ENCODE results near the gene MAP10. TPM values are rescaled to one million over a fixed set of nuclear protein-coding genes. Genes with fewer than 3 reads are reported as not detected.

Gene MAP10
- total RNA-seq, 2 experiments from 2014 or later: 1.3 to 1.5 TPM

DNA sequence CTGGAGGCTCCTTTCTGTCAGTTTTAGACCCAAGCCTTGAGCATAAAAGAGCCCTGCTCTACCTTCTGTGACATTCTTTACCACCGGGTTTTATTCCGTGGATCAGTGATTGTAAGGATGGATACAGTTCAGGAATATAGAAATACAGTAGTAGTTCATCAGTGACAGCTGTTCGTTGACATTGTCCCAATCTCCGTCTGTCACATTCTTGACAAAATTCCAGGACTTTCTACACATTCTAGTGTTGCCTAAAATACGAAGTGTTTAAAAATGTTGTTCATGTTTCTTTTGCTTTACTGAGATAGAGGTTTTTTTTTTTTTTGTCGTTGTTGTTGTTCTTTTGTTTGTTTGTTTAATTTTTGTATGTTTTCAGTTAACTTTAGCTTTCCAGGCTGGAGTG, 29.9 kb downstream of the MAP10 start:
- TF ChIP-seq, protein P1, sequence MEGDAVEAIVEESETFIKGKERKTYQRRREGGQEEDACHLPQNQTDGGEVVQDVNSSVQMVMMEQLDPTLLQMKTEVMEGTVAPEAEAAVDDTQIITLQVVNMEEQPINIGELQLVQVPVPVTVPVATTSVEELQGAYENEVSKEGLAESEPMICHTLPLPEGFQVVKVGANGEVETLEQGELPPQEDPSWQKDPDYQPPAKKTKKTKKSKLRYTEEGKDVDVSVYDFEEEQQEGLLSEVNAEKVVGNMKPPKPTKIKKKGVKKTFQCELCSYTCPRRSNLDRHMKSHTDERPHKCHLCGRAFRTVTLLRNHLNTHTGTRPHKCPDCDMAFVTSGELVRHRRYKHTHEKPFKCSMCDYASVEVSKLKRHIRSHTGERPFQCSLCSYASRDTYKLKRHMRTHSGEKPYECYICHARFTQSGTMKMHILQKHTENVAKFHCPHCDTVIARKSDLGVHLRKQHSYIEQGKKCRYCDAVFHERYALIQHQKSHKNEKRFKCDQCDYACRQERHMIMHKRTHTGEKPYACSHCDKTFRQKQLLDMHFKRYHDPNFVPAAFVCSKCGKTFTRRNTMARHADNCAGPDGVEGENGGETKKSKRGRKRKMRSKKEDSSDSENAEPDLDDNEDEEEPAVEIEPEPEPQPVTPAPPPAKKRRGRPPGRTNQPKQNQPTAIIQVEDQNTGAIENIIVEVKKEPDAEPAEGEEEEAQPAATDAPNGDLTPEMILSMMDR (IDR thresholded peaks at IDR 0.05): no peak
- Mint-ChIP-seq H3K27me3 (peaks cover 10% of the 10 kb centered on the region), H3K9me3 (peaks cover 1% of the 10 kb centered on the region), H3K4me3 (no peak overlapping the region), H3K36me3 (ENCODE audit: low read depth) (no peaks in the 10 kb centered on the region), H3K27ac (no peak overlapping the region), H3K4me1 (ENCODE audit: low read depth) (no peaks in the 10 kb centered on the region)
- ATAC-seq: no peak
- no peak for DNase-seq
- CTCF ChIA-PET: no interaction called here
- POLR2A ChIA-PET: no interaction called here
- intact Hi-C loops (cut with micrococcal nuclease): no loop called here

DNA sequence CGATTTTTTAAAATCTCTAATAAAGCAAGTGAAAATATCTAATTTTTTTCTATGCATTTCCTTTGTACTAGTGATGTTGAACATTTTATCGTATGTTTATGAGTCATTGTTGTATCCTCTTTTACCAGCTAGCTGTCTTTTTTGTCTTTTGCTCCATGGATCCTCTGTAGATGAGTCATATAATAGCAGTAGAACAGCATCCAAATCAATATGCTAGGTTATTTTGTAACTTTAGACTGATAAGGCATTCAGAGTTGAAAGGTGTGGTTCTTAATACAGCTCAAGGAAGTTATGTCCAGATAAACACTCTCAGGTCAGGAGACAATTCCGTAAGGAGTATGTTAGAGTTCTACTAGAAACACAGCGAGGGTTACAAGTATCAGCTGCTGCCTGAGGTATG, 31.9 kb downstream of the MAP10 start:
- Mint-ChIP-seq H3K4me1 (ENCODE audit: low read depth) (no peaks in the 10 kb centered on the region), H3K9me3 (peaks cover 5% of the 10 kb centered on the region), H3K4me3 (no peak overlapping the region), H3K36me3 (ENCODE audit: low read depth) (no peaks in the 10 kb centered on the region), H3K27ac (no peak overlapping the region), H3K27me3 (peaks cover 6% of the 10 kb centered on the region)
- intact Hi-C loops (cut with micrococcal nuclease): no loop called here
- ATAC-seq (no peak), DNase-seq (no peak)
- ChIA-PET POLR2A (no interaction called here), CTCF (no interaction called here)
- TF ChIP-seq, protein P1 (IDR thresholded peaks at IDR 0.05): no peak

DNA sequence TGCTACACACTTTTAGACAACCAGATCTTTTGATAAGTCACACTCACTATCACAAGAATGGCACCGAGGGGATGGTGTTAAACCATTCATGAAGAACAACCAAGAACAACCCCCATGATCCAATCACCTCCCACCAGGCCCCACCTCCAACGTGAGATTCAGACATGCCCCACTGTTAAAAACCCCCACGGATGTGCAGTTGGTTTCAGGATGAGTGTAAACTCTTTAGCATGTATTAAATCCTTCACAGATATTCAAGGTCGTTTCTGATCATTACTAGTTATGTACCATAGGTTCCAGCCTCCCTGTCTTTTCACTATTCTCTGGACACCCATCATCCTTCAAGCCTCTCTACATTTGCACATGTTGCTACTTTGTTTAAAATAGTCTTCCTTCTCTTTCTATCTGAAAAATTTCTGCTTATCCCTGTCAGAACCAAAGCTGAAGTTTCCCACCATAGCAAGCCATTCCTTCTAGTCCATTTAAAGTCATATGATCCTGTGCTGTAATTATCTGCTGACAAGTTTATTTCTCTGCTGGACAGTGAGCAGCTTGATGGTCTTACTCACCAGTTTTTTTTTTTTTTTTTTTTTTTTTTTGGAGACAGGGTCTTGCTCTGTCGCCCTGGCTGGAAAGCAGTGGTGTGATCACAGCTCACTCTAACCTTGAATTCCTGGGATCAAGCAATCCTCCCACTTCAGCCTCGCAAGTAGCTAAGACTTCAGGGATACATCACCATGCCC, 36.8 kb downstream of the MAP10 start:
- Mint-ChIP-seq H3K36me3 (ENCODE audit: low read depth) (no peaks in the 10 kb centered on the region), H3K9me3 (peaks cover 5% of the 10 kb centered on the region), H3K4me1 (ENCODE audit: low read depth) (no peaks in the 10 kb centered on the region), H3K27me3 (no peaks in the 10 kb centered on the region), H3K4me3 (no peak overlapping the region), H3K27ac (no peak overlapping the region)
- ChIA-PET POLR2A (no interaction called here), CTCF (no interaction called here)
- ATAC-seq (no peak), DNase-seq (peak; percentile 13)
- TF ChIP-seq, protein P1 (IDR thresholded peaks at IDR 0.05): no peak
- intact Hi-C loops (cut with micrococcal nuclease): no loop called here

DNA sequence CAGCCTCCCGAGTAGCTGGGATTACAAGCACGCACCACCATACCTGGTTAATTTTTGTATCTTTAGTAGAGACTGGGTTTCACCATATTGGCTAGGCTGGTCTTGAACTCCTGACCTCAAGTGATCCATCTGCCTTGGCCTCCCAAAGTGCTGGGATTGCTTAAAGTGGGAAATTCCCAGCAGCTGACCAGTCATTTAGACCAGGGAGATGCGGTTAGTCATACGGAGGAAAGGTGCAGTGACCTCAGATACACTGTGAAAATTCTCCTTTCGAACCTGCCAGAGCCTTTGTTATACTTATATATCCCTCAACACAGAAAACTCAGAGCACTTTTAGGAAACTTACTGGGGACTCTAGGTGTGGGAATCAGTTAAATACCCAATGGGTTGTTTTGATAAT, 39.6 kb downstream of the MAP10 start:
- Mint-ChIP-seq H3K36me3 (ENCODE audit: low read depth) (no peaks in the 10 kb centered on the region), H3K27me3 (no peaks in the 10 kb centered on the region), H3K4me1 (ENCODE audit: low read depth) (no peaks in the 10 kb centered on the region), H3K4me3 (no peak overlapping the region), H3K27ac (no peak overlapping the region), H3K9me3 (peaks cover 5% of the 10 kb centered on the region)
- ChIA-PET CTCF (no interaction called here), POLR2A (no interaction called here)
- intact Hi-C loops (cut with micrococcal nuclease): no loop called here
- TF ChIP-seq, protein P1 (IDR thresholded peaks at IDR 0.05): no peak
- no peak for DNase-seq
- ATAC-seq: no peak

DNA sequence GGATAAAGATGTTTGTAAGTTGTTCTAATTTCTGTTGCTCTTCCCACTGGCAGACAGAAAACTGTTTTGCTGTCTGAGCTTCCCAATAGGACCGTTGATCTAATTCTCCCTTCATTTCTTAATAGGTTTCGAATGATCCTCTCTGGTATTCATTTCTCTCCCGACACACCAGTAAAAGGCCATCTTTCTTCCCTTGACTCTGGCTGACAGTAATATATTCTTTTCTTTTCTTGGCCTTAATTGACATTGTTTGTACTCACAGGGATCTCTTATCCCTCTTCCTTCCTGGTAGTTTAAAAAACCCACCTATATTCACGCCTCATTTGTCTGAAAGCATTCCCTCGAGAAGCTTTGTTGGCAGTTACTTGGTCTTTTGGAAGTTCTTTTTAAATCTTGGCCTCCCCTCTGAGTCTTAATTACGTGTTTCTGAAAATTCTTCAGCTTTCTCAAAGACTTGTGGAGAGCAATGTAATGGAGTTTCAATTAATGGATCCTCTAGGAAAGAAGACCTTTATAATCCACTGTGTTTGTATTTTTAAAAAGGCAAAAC, 40.3 kb downstream of the MAP10 start:
- no peak overlapping the region for H3K4me3 Mint-ChIP-seq
- ATAC-seq (no peak), DNase-seq (no peak)
- intact Hi-C loops (cut with micrococcal nuclease): no loop called here
- H3K4me1 Mint-ChIP-seq (ENCODE audit: low read depth): no peaks in the 10 kb centered on the region
- TF ChIP-seq, protein P1 (IDR thresholded peaks at IDR 0.05): no peak
- H3K36me3 Mint-ChIP-seq (ENCODE audit: low read depth): no peaks in the 10 kb centered on the region
- H3K27me3 Mint-ChIP-seq: no peaks in the 10 kb centered on the region
- peaks cover 3% of the 10 kb centered on the region for H3K9me3 Mint-ChIP-seq
- CTCF ChIA-PET: no interaction called here
- H3K27ac Mint-ChIP-seq: no peak overlapping the region
- POLR2A ChIA-PET: no interaction called here

Data from activated CD8-positive, alpha-beta T cell treated with anti-CD3 and anti-CD28 coated beads for 36 hours (primary cell).